Ishikawa (cell line): ENCODE results near the gene C19orf53.

Experiments used
- CEBPB ChIP-seq: IDR thresholded peaks from 2 replicates; pipeline ENCODE4 v1.6.1; 2012
- CREB1 ChIP-seq: IDR thresholded peaks from 2 replicates; pipeline ENCODE4 v1.6.1; 2012; ENCODE audit warnings: low read depth
- EGR1 ChIP-seq: IDR thresholded peaks from 2 replicates; pipeline ENCODE4 v1.6.1; 2012
- EP300 ChIP-seq: IDR thresholded peaks from 2 replicates; pipeline ENCODE4 v1.6.1; 2012; ENCODE audit warnings: borderline replicate concordance
- FOXM1 ChIP-seq: IDR thresholded peaks from 2 replicates; pipeline ENCODE4 v1.6.1; 2012; ENCODE audit warnings: low read depth, borderline replicate concordance
- NFIC ChIP-seq: IDR thresholded peaks from 2 replicates; pipeline ENCODE4 v1.6.1; 2012
- RAD21 ChIP-seq: IDR thresholded peaks from 2 replicates; pipeline ENCODE4 v1.6.1; 2012; ENCODE audit warnings: low read depth
- TAF1 ChIP-seq: IDR thresholded peaks from 2 replicates; pipeline ENCODE4 v1.6.1; 2012; ENCODE audit warnings: low read depth, mild to moderate bottlenecking
- TCF12 ChIP-seq: IDR thresholded peaks from 2 replicates; pipeline ENCODE4 v1.6.1; 2012; ENCODE audit warnings: low read depth
- TEAD4 ChIP-seq: IDR thresholded peaks from 2 replicates; pipeline ENCODE4 v1.6.1; 2012
- YY1 ChIP-seq: IDR thresholded peaks from 2 replicates; pipeline ENCODE4 v1.6.1; 2012; ENCODE audit warnings: low read depth
- ZBTB7A ChIP-seq: IDR thresholded peaks from 2 replicates; pipeline ENCODE4 v1.6.1; 2012; ENCODE audit warnings: low read depth
- TF ChIP-seq, protein P1 (sequence below): IDR thresholded peaks from 2 replicates; pipeline ENCODE4 v1.6.1; 2012; ENCODE audit warnings: low read depth, mild to moderate bottlenecking
- TF ChIP-seq, protein P2 (sequence below): IDR thresholded peaks from 2 replicates; pipeline ENCODE4 v1.6.1; 2012
- TF ChIP-seq, protein P3 (sequence below): IDR thresholded peaks from 2 replicates; pipeline ENCODE4 v1.6.1; 2012

Gene C19orf53

DNA sequence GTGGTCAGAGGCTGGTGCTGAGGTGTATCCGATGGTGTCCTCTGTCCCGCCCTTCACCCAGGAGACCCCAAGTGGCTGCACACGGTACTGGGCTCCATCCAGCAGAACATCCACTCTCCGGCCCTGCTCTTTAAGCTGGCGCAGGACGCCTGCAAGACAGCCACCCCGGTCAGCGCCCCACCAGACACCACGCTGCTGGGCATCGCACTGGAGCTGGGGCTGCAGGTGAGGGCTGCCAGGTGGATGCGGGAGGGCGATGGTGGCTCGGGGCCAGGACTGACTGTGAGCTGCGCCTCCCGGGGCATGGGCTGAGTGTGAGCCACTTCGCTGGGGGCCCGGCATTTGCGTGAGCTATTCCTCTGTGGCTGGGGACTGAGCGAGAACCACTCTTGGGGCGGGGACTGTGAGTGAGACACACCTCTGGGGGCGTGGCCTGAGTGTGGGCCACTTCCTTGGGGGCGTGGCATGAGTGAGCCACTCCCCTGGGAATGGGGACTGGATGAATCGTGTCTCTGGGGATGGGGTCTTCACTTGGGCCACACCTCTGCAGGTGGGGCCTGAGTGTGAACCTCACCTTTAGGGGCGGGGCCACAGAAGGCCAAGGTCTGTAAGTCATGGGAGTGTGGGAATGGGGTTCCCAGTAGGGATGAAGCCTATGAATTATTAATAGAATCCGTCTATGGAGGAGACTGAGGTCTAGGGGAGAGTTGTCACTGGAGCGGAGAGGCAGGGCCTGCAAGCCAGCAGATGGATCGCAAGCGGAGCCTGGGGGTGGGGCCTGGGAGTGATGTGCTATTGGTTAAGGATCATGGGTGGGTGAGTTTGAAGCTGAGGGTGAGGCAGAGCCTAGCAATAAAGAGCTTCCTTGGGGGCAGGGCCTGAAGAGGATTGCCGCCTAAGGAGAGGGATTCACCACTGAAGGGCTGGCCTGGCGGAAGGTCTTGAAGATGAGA is 51.5 kb downstream of the C19orf53 start:
- no peak for TF ChIP-seq NFIC
- TF ChIP-seq CEBPB = no peak
- TF ChIP-seq, protein P1, sequence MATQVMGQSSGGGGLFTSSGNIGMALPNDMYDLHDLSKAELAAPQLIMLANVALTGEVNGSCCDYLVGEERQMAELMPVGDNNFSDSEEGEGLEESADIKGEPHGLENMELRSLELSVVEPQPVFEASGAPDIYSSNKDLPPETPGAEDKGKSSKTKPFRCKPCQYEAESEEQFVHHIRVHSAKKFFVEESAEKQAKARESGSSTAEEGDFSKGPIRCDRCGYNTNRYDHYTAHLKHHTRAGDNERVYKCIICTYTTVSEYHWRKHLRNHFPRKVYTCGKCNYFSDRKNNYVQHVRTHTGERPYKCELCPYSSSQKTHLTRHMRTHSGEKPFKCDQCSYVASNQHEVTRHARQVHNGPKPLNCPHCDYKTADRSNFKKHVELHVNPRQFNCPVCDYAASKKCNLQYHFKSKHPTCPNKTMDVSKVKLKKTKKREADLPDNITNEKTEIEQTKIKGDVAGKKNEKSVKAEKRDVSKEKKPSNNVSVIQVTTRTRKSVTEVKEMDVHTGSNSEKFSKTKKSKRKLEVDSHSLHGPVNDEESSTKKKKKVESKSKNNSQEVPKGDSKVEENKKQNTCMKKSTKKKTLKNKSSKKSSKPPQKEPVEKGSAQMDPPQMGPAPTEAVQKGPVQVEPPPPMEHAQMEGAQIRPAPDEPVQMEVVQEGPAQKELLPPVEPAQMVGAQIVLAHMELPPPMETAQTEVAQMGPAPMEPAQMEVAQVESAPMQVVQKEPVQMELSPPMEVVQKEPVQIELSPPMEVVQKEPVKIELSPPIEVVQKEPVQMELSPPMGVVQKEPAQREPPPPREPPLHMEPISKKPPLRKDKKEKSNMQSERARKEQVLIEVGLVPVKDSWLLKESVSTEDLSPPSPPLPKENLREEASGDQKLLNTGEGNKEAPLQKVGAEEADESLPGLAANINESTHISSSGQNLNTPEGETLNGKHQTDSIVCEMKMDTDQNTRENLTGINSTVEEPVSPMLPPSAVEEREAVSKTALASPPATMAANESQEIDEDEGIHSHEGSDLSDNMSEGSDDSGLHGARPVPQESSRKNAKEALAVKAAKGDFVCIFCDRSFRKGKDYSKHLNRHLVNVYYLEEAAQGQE = no peak
- no peak for TF ChIP-seq FOXM1
- TF ChIP-seq EGR1 = no peak
- TF ChIP-seq, protein P2, sequence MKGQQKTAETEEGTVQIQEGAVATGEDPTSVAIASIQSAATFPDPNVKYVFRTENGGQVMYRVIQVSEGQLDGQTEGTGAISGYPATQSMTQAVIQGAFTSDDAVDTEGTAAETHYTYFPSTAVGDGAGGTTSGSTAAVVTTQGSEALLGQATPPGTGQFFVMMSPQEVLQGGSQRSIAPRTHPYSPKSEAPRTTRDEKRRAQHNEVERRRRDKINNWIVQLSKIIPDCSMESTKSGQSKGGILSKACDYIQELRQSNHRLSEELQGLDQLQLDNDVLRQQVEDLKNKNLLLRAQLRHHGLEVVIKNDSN = no peak
- no peak for TF ChIP-seq ZBTB7A
- TF ChIP-seq TCF12 = no peak
- TF ChIP-seq TAF1 = no peak
- no peak for TF ChIP-seq EP300
- TF ChIP-seq RAD21 = no peak
- TF ChIP-seq TEAD4 = no peak

DNA sequence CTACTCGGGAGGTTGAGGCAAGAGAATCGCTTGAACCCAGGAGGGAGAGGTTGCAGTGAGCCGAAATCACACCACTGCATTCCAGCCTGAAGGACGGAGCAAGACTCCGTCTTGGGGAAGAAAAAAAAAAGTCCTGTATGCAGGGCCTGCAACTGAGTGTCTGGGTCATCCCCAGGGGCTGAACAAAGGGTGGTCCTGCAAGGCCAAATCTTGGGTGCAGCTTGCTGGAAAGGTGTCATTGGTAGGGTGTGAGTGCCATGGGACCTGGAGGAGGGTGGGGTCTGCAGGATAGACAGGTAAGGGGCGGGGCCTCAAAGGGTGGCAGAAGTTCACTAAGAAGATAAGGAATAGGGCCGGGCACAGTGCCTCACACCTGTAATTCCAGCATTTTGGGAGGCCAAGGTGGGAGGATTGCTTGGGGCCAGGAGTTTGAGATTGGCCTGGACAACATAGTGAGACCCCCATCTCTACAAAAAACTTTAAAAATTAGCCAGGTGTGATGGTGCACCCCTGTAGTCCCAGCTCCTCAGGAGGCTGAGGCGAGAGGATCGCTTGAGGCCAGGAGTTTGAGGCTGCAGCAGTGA is 52.5 kb downstream of the C19orf53 start:
- TF ChIP-seq EGR1 (no peak), EP300 (no peak), NFIC (no peak), TAF1 (no peak), TCF12 (no peak), CEBPB (no peak), CREB1 (no peak), YY1 (no peak), RAD21 (no peak), FOXM1 (no peak), TEAD4 (no peak)
- TF ChIP-seq, protein P3, sequence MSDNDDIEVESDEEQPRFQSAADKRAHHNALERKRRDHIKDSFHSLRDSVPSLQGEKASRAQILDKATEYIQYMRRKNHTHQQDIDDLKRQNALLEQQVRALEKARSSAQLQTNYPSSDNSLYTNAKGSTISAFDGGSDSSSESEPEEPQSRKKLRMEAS = no peak
- TF ChIP-seq, protein P2 = no peak
- TF ChIP-seq, protein P1 = no peak

DNA sequence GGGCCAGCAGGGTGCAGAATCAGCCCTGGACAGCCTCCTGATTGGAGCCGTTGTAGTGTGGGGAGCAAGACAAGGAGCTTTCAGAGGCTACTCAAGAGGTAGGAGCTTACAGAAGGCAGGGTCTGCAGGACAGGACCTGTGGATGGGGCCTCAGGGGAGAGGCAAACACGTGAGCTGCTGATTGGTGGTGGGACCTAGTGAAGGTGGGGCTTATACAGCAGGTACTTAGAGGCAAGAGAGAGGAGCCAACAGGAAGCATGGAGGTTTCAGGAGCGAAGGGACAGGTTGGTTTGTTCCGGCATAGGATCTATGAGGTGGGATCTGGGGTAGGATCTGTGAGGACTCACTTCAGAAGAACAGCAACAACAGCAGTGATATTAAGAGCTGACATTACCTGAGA is 53.4 kb downstream of the C19orf53 start:
- TF ChIP-seq CEBPB (no peak), FOXM1 (no peak), TAF1 (no peak), CREB1 (no peak), YY1 (no peak), ZBTB7A (no peak), EGR1 (no peak), EP300 (no peak), TEAD4 (no peak)
